ENCODE data around the gene RASD1. TPM values are rescaled to one million over a fixed set of nuclear protein-coding genes. Genes with fewer than 3 reads are reported as not detected.

The RASD1 gene
- total RNA-seq, 1 experiment from 2014 or later: 0.30 TPM

DNA sequence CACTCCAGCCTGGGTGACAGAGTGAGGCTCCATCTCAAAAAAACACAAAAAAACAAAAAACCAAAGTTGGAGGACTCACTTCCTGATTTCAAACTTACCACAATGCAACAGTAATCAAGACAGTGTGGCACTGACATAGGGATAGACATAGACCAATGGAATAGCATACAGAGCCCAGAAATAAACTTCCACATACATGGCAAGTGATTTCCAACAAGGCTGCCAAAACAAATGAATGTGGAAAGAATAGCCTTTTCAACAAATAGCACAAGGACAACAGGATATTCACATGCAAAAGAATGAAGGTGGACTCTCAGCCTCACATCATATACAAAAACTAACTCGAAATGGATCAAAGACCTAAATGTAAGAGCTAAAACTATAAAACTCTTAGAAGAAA lies 36.8 kb upstream of the RASD1 start:
- CTCF ChIA-PET: no interaction called here
- H3K4me1 ChIP-seq (ENCODE audit: control insufficient read depth in 1 of 2, insufficient read depth in 2 of 2, low read length in 2 of 2): no peaks in the 10 kb centered on the region
- RAD21 ChIA-PET (ENCODE audit: low non-redundant PET in 1 of 2, low total read pairs in 2 of 2, uncharacterized antibody in 2 of 2, unreplicated experiment in 2 of 2): no interaction called here

DNA sequence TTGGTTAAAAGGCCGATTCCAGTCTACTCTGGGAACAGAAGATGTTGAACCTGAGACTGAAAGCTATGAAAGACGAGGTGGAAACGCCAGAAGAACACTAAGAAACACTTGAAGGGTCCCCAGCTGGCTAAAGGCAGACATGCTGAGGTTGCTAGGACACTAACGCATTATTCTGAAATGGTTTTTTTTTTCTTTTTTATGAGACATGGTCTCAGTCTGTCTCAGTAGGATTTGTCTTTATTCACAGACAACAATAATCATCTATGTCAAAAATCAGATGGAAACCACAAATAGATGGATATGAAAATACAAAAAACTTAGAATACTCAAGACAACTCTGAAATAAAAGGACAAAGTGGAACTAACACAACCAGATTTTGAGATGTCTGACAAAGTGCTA lies 35.0 kb upstream of the RASD1 start:
- ChIA-PET POLR2A (no interaction called here), RAD21 (ENCODE audit: low non-redundant PET in 1 of 2, low total read pairs in 2 of 2, uncharacterized antibody in 2 of 2, unreplicated experiment in 2 of 2) (no interaction called here), CTCF (no interaction called here)
- Histone ChIP-seq H3K79me2 (ENCODE audit: insufficient read depth, low read length) (no peaks in the 10 kb centered on the region), H3K4me1 (ENCODE audit: control insufficient read depth in 1 of 2, insufficient read depth in 2 of 2, low read length in 2 of 2) (no peaks in the 10 kb centered on the region), H3K4me3 (replicated peaks in 1 of 2; ENCODE audit: low read depth in 1 of 2, low read length in 2 of 2) (no peak overlapping the region), H2AFZ (ENCODE audit: low read depth, low read length, poor library complexity, severe bottlenecking) (no peak overlapping the region), H3K27me3 (ENCODE audit: insufficient read depth, low read length) (no peaks in the 10 kb centered on the region), H3K9me3 (ENCODE audit: control insufficient read depth in 1 of 2, insufficient read depth in 1 of 2, low read depth in 1 of 2, low read length in 2 of 2) (no peaks in the 10 kb centered on the region), H3K9ac (ENCODE audit: low read length) (no peak overlapping the region), H4K20me1 (ENCODE audit: insufficient read depth) (no peaks in the 10 kb centered on the region), H3K9me2 (ENCODE audit: insufficient read depth) (no peaks in the 10 kb centered on the region), H3K27ac (ENCODE audit: low read depth, low read length) (no peak overlapping the region), H3K4me2 (ENCODE audit: low read length) (no peak overlapping the region), H3K36me3 (ENCODE audit: control insufficient read depth in 1 of 2, insufficient read depth in 2 of 2, low read length in 2 of 2) (no peaks in the 10 kb centered on the region)
- no TSS peak for BruUV-seq (replicated peaks)
- ATAC-seq (no peak), DNase-seq (ENCODE audit: low read depth, low spot score) (no peak)
- intact Hi-C loops (cut with micrococcal nuclease): no loop called here
- TF ChIP-seq, protein P1, sequence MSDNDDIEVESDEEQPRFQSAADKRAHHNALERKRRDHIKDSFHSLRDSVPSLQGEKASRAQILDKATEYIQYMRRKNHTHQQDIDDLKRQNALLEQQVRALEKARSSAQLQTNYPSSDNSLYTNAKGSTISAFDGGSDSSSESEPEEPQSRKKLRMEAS (IDR thresholded peaks at IDR 0.05): no peak
- TF ChIP-seq, protein P2, sequence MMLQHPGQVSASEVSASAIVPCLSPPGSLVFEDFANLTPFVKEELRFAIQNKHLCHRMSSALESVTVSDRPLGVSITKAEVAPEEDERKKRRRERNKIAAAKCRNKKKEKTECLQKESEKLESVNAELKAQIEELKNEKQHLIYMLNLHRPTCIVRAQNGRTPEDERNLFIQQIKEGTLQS (IDR thresholded peaks at IDR 0.05): no peak
- TF ChIP-seq JUND (IDR thresholded peaks at IDR 0.05) (no peak), TCF7L2 (IDR thresholded peaks at IDR 0.05; ENCODE audit: borderline replicate concordance, extremely low read depth, insufficient read depth, insufficient read length) (no peak), SIN3A (IDR thresholded peaks at IDR 0.05; ENCODE audit: low read depth) (no peak), FOSL1 (IDR thresholded peaks at IDR 0.05; ENCODE audit: low read depth) (no peak), EZH2 (IDR thresholded peaks at IDR 0.05) (no peak), POLR2AphosphoS5 (IDR thresholded peaks at IDR 0.05; ENCODE audit: low read depth, low read length) (no peak)
- TF ChIP-seq, protein P3, sequence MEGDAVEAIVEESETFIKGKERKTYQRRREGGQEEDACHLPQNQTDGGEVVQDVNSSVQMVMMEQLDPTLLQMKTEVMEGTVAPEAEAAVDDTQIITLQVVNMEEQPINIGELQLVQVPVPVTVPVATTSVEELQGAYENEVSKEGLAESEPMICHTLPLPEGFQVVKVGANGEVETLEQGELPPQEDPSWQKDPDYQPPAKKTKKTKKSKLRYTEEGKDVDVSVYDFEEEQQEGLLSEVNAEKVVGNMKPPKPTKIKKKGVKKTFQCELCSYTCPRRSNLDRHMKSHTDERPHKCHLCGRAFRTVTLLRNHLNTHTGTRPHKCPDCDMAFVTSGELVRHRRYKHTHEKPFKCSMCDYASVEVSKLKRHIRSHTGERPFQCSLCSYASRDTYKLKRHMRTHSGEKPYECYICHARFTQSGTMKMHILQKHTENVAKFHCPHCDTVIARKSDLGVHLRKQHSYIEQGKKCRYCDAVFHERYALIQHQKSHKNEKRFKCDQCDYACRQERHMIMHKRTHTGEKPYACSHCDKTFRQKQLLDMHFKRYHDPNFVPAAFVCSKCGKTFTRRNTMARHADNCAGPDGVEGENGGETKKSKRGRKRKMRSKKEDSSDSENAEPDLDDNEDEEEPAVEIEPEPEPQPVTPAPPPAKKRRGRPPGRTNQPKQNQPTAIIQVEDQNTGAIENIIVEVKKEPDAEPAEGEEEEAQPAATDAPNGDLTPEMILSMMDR (IDR thresholded peaks at IDR 0.05 in 2 of 3, conservative IDR thresholded peaks at IDR 0.05 in 1 of 3; ENCODE audit: borderline replicate concordance in 1 of 3, insufficient read depth in 1 of 3, low read depth in 2 of 3, low read length in 2 of 3): no peak

More for the DNA sequence above, 36.8 kb upstream of the RASD1 start:
- H3K27me3 ChIP-seq (ENCODE audit: insufficient read depth, low read length): no peaks in the 10 kb centered on the region
- no peak overlapping the region for H2AFZ ChIP-seq (ENCODE audit: low read depth, low read length, poor library complexity, severe bottlenecking)
- no peak overlapping the region for H3K27ac ChIP-seq (ENCODE audit: low read depth, low read length)
- no peaks in the 10 kb centered on the region for H3K79me2 ChIP-seq (ENCODE audit: insufficient read depth, low read length)
- H3K4me3 ChIP-seq (replicated peaks in 1 of 2; ENCODE audit: low read depth in 1 of 2, low read length in 2 of 2): no peak overlapping the region
- DNase-seq (ENCODE audit: low read depth, low spot score): no peak
- H3K4me2 ChIP-seq (ENCODE audit: low read length): no peak overlapping the region
- intact Hi-C loops (cut with micrococcal nuclease): no loop called here
- no peaks in the 10 kb centered on the region for H3K9me2 ChIP-seq (ENCODE audit: insufficient read depth)
- TF ChIP-seq POLR2A (IDR thresholded peaks at IDR 0.05; ENCODE audit: borderline replicate concordance, extremely low read depth, insufficient read depth, insufficient read length) (no peak), SRF (IDR thresholded peaks at IDR 0.05; ENCODE audit: low read depth) (no peak), FOSL1 (IDR thresholded peaks at IDR 0.05; ENCODE audit: low read depth) (no peak), RAD21 (IDR thresholded peaks at IDR 0.05; ENCODE audit: low read depth) (no peak), ELF1 (IDR thresholded peaks at IDR 0.05; ENCODE audit: borderline replicate concordance, low read depth) (no peak)
- TF ChIP-seq, protein P1 (IDR thresholded peaks at IDR 0.05): no peak
- TF ChIP-seq, protein P4, sequence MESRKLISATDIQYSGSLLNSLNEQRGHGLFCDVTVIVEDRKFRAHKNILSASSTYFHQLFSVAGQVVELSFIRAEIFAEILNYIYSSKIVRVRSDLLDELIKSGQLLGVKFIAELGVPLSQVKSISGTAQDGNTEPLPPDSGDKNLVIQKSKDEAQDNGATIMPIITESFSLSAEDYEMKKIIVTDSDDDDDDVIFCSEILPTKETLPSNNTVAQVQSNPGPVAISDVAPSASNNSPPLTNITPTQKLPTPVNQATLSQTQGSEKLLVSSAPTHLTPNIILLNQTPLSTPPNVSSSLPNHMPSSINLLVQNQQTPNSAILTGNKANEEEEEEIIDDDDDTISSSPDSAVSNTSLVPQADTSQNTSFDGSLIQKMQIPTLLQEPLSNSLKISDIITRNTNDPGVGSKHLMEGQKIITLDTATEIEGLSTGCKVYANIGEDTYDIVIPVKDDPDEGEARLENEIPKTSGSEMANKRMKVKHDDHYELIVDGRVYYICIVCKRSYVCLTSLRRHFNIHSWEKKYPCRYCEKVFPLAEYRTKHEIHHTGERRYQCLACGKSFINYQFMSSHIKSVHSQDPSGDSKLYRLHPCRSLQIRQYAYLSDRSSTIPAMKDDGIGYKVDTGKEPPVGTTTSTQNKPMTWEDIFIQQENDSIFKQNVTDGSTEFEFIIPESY (IDR thresholded peaks at IDR 0.05; ENCODE audit: extremely low read depth, insufficient replicate concordance, low read length): no peak
- BruUV-seq (replicated peaks): no TSS peak
- no peaks in the 10 kb centered on the region for H4K20me1 ChIP-seq (ENCODE audit: insufficient read depth)
- H3K36me3 ChIP-seq (ENCODE audit: control insufficient read depth in 1 of 2, insufficient read depth in 2 of 2, low read length in 2 of 2): no peaks in the 10 kb centered on the region
- no peak overlapping the region for H3K9ac ChIP-seq (ENCODE audit: low read length)
- no peak for ATAC-seq
- no peaks in the 10 kb centered on the region for H3K9me3 ChIP-seq (ENCODE audit: control insufficient read depth in 1 of 2, insufficient read depth in 1 of 2, low read depth in 1 of 2, low read length in 2 of 2)
- POLR2A ChIA-PET: no interaction called here

Measured in HCT116 (cell line).